Stimulated activated naive B cell treated with anti-CD40 and anti-IgM and Interleukin-4, amounts not matched to agents 10 μg/mL and 1 μg/mL and 100 μg/mL, for 72 hours (primary cell): ENCODE results near the gene DAND5.

Source experiments
- ATAC-seq, 2 donors: fragments of 150-1000 bp; cut with Tn5 transposase; replicated peaks; 2 replicates each; pipeline ENCODE4 v1.10.0; 2021; ENCODE audit warnings: moderate library complexity in 1 of 2
- DNase-seq: peaks from one replicate; pipeline ENCODE4 v3.0.0; 2021
- H3K27ac Mint-ChIP-seq: one replicate; pipeline ENCODE4 v1.8.0; 2022; ENCODE audit warnings: mild to moderate bottlenecking, mixed read lengths
- H3K27me3 Mint-ChIP-seq, 2 donors: one replicate each; pipeline ENCODE4 v1.8.0; 2022; ENCODE audit warnings: mixed read lengths in 2 of 2
- H3K36me3 Mint-ChIP-seq, 2 donors: one replicate each; pipeline ENCODE4 v1.8.0; 2022; ENCODE audit warnings: mixed read lengths in 2 of 2, mild to moderate bottlenecking in 1 of 2
- H3K4me1 Mint-ChIP-seq, 2 donors: one replicate each; pipeline ENCODE4 v1.8.0; 2022; ENCODE audit warnings: mixed read lengths in 2 of 2, mild to moderate bottlenecking in 1 of 2
- H3K4me3 Mint-ChIP-seq, 2 donors: one replicate each; pipeline ENCODE4 v1.8.0; 2022; ENCODE audit warnings: mild to moderate bottlenecking in 2 of 2, mixed read lengths in 2 of 2, moderate library complexity in 1 of 2
- H3K9me3 Mint-ChIP-seq, 2 donors: one replicate each; pipeline ENCODE4 v1.8.0; 2022; ENCODE audit warnings: mixed read lengths in 2 of 2, mild to moderate bottlenecking in 1 of 2

The DAND5 gene

GRCh38 chr19:13017306-13018034, 48.1 kb downstream of the DAND5 start:
- no peak for ATAC-seq
- H3K27me3 Mint-ChIP-seq = peaks cover 31 to 52% of the 10 kb centered on the region in 2 donors
- H3K9me3 Mint-ChIP-seq = no peaks in the 10 kb centered on the region
- DNase-seq = no peak
- H3K4me3 Mint-ChIP-seq = no peak overlapping the region
- peaks cover 3 to 7% of the 10 kb centered on the region in 2 donors for H3K36me3 Mint-ChIP-seq
- H3K27ac Mint-ChIP-seq = no peak overlapping the region
- peaks cover 32 to 40% of the 10 kb centered on the region in 2 donors for H3K4me1 Mint-ChIP-seq

DNA sequence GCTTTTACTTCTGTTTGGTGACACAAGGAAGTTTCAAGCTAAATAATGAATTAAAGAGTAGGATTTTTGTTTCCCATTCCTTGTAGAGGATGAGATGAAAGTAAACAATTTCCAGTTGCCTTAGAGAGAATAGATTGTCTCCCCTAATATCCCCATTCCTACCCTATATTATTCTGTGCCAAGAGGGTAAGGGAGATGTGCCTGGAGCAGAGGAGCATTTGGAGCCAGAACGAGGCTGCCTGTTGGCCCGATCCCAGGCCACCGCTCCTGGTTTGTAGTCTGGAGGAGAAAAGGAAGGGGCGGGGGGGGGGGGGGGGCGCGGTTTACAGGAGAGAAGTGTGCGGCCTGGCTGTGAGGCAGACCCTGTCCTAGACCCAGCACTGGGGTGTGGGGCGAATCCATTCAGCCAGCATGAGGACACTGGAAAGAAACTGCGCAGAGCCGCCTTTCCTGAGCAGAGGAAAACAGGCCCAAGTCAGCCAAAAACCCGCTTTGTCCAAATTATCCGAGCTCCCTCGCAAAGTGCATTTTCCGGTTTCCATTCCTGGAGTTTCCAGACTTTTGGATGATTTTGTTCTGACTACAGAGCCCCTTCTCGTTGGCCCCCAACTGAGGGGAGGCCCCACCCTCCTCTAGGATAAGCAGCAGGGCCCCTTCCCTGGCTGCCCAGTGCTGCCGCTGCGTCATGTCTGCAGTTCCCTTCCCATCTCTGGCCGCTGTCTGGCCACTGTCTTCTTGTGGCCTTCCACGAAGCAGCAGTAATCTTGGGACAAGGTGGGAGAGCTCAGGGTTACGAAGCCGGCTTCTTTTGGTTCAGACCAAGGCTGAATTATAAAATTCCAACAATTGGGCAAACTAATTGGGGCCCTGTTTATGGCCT, 48.9 kb downstream of the DAND5 start:
- peaks cover 25 to 47% of the 10 kb centered on the region in 2 donors for H3K27me3 Mint-ChIP-seq

DNA sequence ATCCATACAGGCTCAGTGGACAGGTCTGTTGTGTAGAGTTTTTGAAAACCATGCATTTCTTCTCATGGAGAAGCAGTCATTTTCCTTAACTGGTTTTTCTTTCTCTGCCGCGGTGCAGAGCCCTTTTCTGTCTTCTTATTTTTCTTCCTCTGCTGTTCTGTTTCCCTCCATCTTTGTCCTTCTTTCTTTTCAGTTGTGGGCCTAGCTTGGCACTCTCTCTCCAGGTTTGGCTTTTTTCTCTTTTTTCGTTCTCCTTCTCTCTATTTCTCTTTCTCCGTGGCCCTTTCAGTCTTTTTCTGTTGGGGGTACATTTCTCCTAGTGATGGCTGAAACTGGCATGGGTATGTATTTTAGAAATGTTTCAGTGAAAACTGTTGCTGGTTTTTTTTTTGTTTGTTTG, 50.0 kb downstream of the DAND5 start:
- Mint-ChIP-seq H3K4me1 (peaks cover 25 to 38% of the 10 kb centered on the region in 2 donors), H3K36me3 (no peaks in the 10 kb centered on the region), H3K4me3 (no peak overlapping the region), H3K27ac (no peak overlapping the region), H3K9me3 (no peaks in the 10 kb centered on the region), H3K27me3 (peaks cover 26 to 46% of the 10 kb centered on the region in 2 donors)
- ATAC-seq = no peak
- no peak for DNase-seq

More for the DNA sequence above, 48.9 kb downstream of the DAND5 start:
- Mint-ChIP-seq H3K27ac (no peak overlapping the region), H3K36me3 (no peaks in the 10 kb centered on the region), H3K4me3 (no peak overlapping the region), H3K9me3 (no peaks in the 10 kb centered on the region), H3K4me1 (peaks cover 26 to 40% of the 10 kb centered on the region in 2 donors)
- ATAC-seq (no peak), DNase-seq (no peak)

DNA sequence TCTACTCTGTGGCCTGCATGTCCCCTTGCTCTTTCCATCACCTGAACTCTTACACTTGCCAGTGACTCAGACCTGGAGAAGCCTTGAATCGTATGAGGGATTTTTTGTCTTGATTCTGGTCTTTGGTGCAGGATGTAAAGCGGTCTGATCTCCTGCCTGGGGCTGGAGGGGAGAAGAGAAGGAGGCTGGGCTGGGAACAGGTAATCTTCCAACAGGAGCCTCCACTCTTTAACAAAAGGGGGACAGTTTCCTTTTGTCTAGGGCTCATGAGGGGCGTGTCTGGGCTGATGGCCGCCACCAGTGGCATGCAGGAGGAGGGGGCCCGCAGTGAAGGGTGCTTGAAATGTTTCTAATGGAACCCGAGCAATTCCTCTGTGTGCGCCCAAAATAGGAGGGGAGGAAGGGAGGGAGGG, 50.6 kb downstream of the DAND5 start:
- Mint-ChIP-seq H3K27ac (no peak overlapping the region), H3K4me1 (peaks cover 25 to 39% of the 10 kb centered on the region in 2 donors), H3K4me3 (no peak overlapping the region), H3K27me3 (peaks cover 25 to 46% of the 10 kb centered on the region in 2 donors), H3K9me3 (no peaks in the 10 kb centered on the region), H3K36me3 (peaks cover 0 to 3% of the 10 kb centered on the region in 2 donors)
- DNase-seq (no peak), ATAC-seq (no peak)

- peak overlapping the region; percentile 81 to 83 for H3K4me3 Mint-ChIP-seq
- DNase-seq = no peak
- peaks cover 16 to 39% of the 10 kb centered on the region in 2 donors for H3K4me1 Mint-ChIP-seq
- H3K27me3 Mint-ChIP-seq = peaks cover 17 to 41% of the 10 kb centered on the region in 2 donors
- H3K36me3 Mint-ChIP-seq = peaks cover 0 to 7% of the 10 kb centered on the region in 2 donors
- peak overlapping the region; percentile 43 for H3K27ac Mint-ChIP-seq
- ATAC-seq = peak; percentile 59 to 68
- no peaks in the 10 kb centered on the region for H3K9me3 Mint-ChIP-seq
Observed at GRCh38 chr19:13022111-13022858, 52.9 kb downstream of the DAND5 start.

- Mint-ChIP-seq H3K27ac (peak overlapping the region; percentile 66), H3K4me3 (peak overlapping the region; percentile 80 to 83), H3K9me3 (no peaks in the 10 kb centered on the region), H3K4me1 (peaks cover 13 to 39% of the 10 kb centered on the region in 2 donors), H3K27me3 (peaks cover 9 to 34% of the 10 kb centered on the region in 2 donors), H3K36me3 (peaks cover 0 to 7% of the 10 kb centered on the region in 2 donors)
- DNase-seq = no peak
- ATAC-seq = peak in 1 of 2 donors; percentile 65
Observed at GRCh38 chr19:13022859-13023636, 53.7 kb downstream of the DAND5 start.

GRCh38 chr19:13023656-13024055, 54.3 kb downstream of the DAND5 start:
- Mint-ChIP-seq H3K9me3 (no peaks in the 10 kb centered on the region), H3K27me3 (peaks cover 9 to 34% of the 10 kb centered on the region in 2 donors), H3K4me1 (peaks cover 13 to 39% of the 10 kb centered on the region in 2 donors), H3K27ac (no peak overlapping the region), H3K4me3 (peak overlapping the region; percentile 80 to 83), H3K36me3 (peaks cover 0 to 7% of the 10 kb centered on the region in 2 donors)
- DNase-seq = no peak
- no peak for ATAC-seq
